Measurements from ENCODE around the gene GRIN2A.

- no peak for TF ChIP-seq YY1 (IDR thresholded peaks at IDR 0.05; ENCODE audit: insufficient read depth, insufficient read length)
- no peak for TF ChIP-seq ZNF274 (IDR thresholded peaks at IDR 0.05; ENCODE audit: low read depth, low read length)
These were observed 45.3 kb downstream of the GRIN2A start for GRCh38 chr16:10136916-10137315.

Data from NT2/D1 (cell line).